OCI-LY3 (cell line): ENCODE measurements around the gene ZNF618.

Experiments
- EZH2phosphoT487 ChIP-seq: fragments of 200-600 bp; shearing (Covaris generic); IDR thresholded peaks from 2 replicates; pipeline ENCODE4 v1.6.1; 2018; ENCODE audit warnings: antibody characterized with exemption, mixed run types, low read depth
- TF ChIP-seq, protein P1 (sequence below): fragments of 200-600, 300-600 bp; sonication (generic); IDR thresholded peaks from 2 replicates; pipeline ENCODE4 v1.5.1; 2014; ENCODE audit warnings: antibody characterized with exemption, low read length, low read depth

DNA sequence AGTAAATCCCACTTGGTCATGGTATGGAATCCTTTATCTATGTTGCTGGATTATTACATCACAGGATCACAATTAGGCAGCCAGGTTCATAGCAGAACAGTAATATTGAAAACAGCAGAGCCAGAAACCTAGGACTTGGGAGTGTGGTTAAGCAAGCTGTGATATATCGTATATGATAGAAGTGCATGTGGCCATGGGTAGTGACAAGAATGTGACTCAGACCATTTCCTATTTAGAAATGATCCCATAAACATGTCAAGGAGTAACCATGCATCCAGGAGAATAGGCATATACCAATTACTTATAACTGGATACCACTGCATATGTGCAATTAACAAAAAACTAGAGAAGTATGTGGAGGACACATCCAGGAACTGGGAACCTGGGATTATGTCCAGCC, 170.8 kb downstream of the ZNF618 start:
- TF ChIP-seq, protein P1, sequence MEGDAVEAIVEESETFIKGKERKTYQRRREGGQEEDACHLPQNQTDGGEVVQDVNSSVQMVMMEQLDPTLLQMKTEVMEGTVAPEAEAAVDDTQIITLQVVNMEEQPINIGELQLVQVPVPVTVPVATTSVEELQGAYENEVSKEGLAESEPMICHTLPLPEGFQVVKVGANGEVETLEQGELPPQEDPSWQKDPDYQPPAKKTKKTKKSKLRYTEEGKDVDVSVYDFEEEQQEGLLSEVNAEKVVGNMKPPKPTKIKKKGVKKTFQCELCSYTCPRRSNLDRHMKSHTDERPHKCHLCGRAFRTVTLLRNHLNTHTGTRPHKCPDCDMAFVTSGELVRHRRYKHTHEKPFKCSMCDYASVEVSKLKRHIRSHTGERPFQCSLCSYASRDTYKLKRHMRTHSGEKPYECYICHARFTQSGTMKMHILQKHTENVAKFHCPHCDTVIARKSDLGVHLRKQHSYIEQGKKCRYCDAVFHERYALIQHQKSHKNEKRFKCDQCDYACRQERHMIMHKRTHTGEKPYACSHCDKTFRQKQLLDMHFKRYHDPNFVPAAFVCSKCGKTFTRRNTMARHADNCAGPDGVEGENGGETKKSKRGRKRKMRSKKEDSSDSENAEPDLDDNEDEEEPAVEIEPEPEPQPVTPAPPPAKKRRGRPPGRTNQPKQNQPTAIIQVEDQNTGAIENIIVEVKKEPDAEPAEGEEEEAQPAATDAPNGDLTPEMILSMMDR, result no peak
- no peak for TF ChIP-seq EZH2phosphoT487
